CD14-positive monocyte (primary cell): ENCODE data around the gene ARRB1. TPM values are rescaled to one million over a fixed set of nuclear protein-coding genes. Genes with fewer than 3 reads are reported as not detected.

Source experiments
- DNase-seq, 3 donors: peaks; one replicate each; pipeline ENCODE4 v3.0.0-alpha.2; 2011 to 2022
- H2AFZ ChIP-seq: 2 replicates; pipeline ENCODE4 v1.6.0; 2012; ENCODE audit warnings: mild to moderate bottlenecking, low read depth, low read length, inconsistent platforms; ENCODE audit not compliant: insufficient read depth, poor library complexity, severe bottlenecking
- H3K27ac ChIP-seq, 2 donors: 1 replicate in 1 of 2; 2 replicates in 1 of 2; pipeline ENCODE4 v1.5.1; 2012 to 2013; ENCODE audit warnings: low read length in 2 of 2, control low read depth in 1 of 2, inconsistent platforms in 1 of 2, low read depth in 1 of 2, mild to moderate bottlenecking in 1 of 2
- H3K27me3 ChIP-seq, 2 donors: one replicate each; pipeline versions ENCODE4 v1.6.0 to v1.6.1; 2011 to 2013; ENCODE audit warnings: low read length in 2 of 2; ENCODE audit not compliant: control insufficient read depth in 2 of 2, insufficient read depth in 2 of 2
- H3K36me3 ChIP-seq, 2 donors: replicated peaks in 1 of 2; 1 replicate in 1 of 2; 2 replicates in 1 of 2; pipeline versions ENCODE4 v1.5.1 to v1.6.1; 2012 to 2013; ENCODE audit warnings: low read length in 2 of 2, control low read depth in 1 of 2, inconsistent platforms in 1 of 2, mild to moderate bottlenecking in 1 of 2; ENCODE audit not compliant: insufficient read depth in 2 of 2, control insufficient read depth in 1 of 2
- H3K4me1 ChIP-seq, 2 donors: 1 replicate in 1 of 2; 2 replicates in 1 of 2; pipeline versions ENCODE4 v1.5.1 to v1.6.1; 2012 to 2013; ENCODE audit warnings: low read length in 2 of 2, control low read depth in 1 of 2, inconsistent platforms in 1 of 2, mild to moderate bottlenecking in 1 of 2, moderate library complexity in 1 of 2; ENCODE audit not compliant: insufficient read depth in 2 of 2, control insufficient read depth in 1 of 2
- H3K4me2 ChIP-seq: replicated peaks from 2 replicates; pipeline ENCODE3; 2012; ENCODE audit warnings: low read length, moderate library complexity, mild to moderate bottlenecking; ENCODE audit not compliant: poor library complexity, severe bottlenecking; ENCODE audit errors: extremely low read depth
- H3K4me3 ChIP-seq, 3 experiments: fragments of 200-600 bp in 1 of 3; sonication (generic) in 1 of 3; replicated peaks in 1 of 3; 1 replicate in 2 of 3; 2 replicates in 1 of 3; pipeline ENCODE4 v1.5.1; 2011 to 2013; ENCODE audit warnings: low read length in 3 of 3, mild to moderate bottlenecking in 3 of 3, control low read depth in 2 of 3, low read depth in 2 of 3, inconsistent platforms in 1 of 3, moderate library complexity in 1 of 3
- H3K79me2 ChIP-seq: 2 replicates; pipeline ENCODE4 v1.6.0; 2012; ENCODE audit warnings: mild to moderate bottlenecking, control low read depth, inconsistent platforms, low read length, moderate library complexity; ENCODE audit not compliant: insufficient read depth
- H3K9ac ChIP-seq: 2 replicates; pipeline ENCODE4 v1.6.0; 2017; ENCODE audit warnings: low read length, mild to moderate bottlenecking; ENCODE audit not compliant: insufficient read depth, poor library complexity, severe bottlenecking
- H3K9me3 ChIP-seq, 2 donors: replicated peaks in 1 of 2; 1 replicate in 1 of 2; 2 replicates in 1 of 2; pipeline versions ENCODE4 v1.5.1 to v1.6.1; 2012 to 2013; ENCODE audit warnings: low read length in 2 of 2, control low read depth in 1 of 2; ENCODE audit not compliant: control insufficient read depth in 1 of 2, insufficient read depth in 1 of 2
- H4K20me1 ChIP-seq: 2 replicates; pipeline ENCODE4 v1.6.0; 2012; ENCODE audit warnings: mild to moderate bottlenecking, low read length, control low read depth, moderate library complexity; ENCODE audit not compliant: insufficient read depth
- H3K27ac Mint-ChIP-seq, 7 donors: one replicate each; pipeline ENCODE4 v1.8.0; 2020; ENCODE audit warnings: mild to moderate bottlenecking in 7 of 7, mixed read lengths in 7 of 7, moderate library complexity in 6 of 7, inconsistent platforms in 2 of 7
- H3K27me3 Mint-ChIP-seq, 3 donors: one replicate each; pipeline ENCODE4 v1.8.0; 2021 to 2022; ENCODE audit warnings: low read depth in 3 of 3, mild to moderate bottlenecking in 3 of 3, mixed read lengths in 3 of 3, moderate library complexity in 3 of 3, inconsistent platforms in 1 of 3
- H3K36me3 Mint-ChIP-seq, 2 donors: one replicate each; pipeline ENCODE4 v1.8.0; 2020; ENCODE audit warnings: mixed read lengths in 2 of 2, inconsistent platforms in 1 of 2, mild to moderate bottlenecking in 1 of 2
- H3K4me1 Mint-ChIP-seq: one replicate; pipeline ENCODE4 v1.8.0; 2020; ENCODE audit warnings: mild to moderate bottlenecking, mixed read lengths
- H3K4me3 Mint-ChIP-seq, 2 donors: one replicate each; pipeline ENCODE4 v1.8.0; 2020; ENCODE audit warnings: mild to moderate bottlenecking in 2 of 2, mixed read lengths in 2 of 2, moderate library complexity in 1 of 2
- H3K9me3 Mint-ChIP-seq, 7 donors: one replicate each; pipeline ENCODE4 v1.8.0; 2020 to 2022; ENCODE audit warnings: mixed read lengths in 7 of 7, mild to moderate bottlenecking in 6 of 7, moderate library complexity in 6 of 7, inconsistent platforms in 2 of 7
- WGBS: methylation state at CpG from one replicate; pipeline ENCODE4 v1.1.5; 2013; ENCODE audit warnings: missing lambda C conversion rate; ENCODE audit not compliant: insufficient coverage; 5-methylcytosine and 5-hydroxymethylcytosine counted together
- intact Hi-C, 2 donors: fragments of 100-400 bp; cut with micrococcal nuclease; formaldehyde crosslinking; loops; one replicate each; pipeline versions ENCODE4 v1.15.0 to v1.15.1; 2023
- polyA plus RNA-seq, 3 donors: library from polyadenylated mRNA; depleted of rRNA in 1 of 3; unstranded in 2 of 3; stranded (reverse) in 1 of 3; fragments of 300-500 nt in 2 of 3; fragments of >200 nt in 1 of 3; fragmentation: Illumina TruSeq in 2 of 3; gene quantifications; 1 replicate in 2 of 3; 2 replicates in 1 of 3; pipeline ENCODE4 v1.2.3, GENCODE V29; 2012 to 2021
- TF ChIP-seq, protein P1 (sequence below): fragments of 200-600 bp; IDR thresholded peaks from one replicate; pipeline ENCODE4 v1.8.0; 2022; ENCODE audit warnings: antibody characterized with exemption, mild to moderate bottlenecking

ARRB1 gene
- polyA plus RNA-seq, 3 donors, result 52.6 to 114 (median 66.5) TPM

DNA sequence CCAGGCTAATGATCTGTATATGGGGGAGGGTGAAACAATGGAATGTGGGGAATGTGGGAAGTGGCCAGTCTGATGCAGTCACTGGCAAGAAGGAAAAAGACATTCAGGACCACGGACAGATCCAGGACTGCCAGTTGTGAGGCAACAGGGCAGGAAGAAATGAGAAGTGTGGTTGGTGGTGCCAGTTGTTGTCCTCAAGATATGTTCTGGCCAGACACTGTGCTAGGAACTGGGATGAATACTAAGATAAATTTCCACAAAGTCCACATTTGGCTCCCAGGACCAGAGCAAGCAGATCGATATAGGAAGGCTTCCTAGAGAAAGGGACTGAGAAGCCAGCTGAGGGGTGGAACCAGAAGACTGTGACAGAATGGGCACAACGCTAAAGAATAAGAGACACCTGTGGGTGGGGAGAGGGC is 117.7 kb downstream of the ARRB1 start:
- Histone ChIP-seq H3K4me1 (no peaks in the 10 kb centered on the region), H3K27me3 (peaks cover 0 to 12% of the 10 kb centered on the region in 2 donors), H3K36me3 (no peaks in the 10 kb centered on the region), H3K4me3 (no peak overlapping the region), H3K9me3 (no peaks in the 10 kb centered on the region), H3K4me2 (no peak overlapping the region), H3K27ac (no peak overlapping the region), H2AFZ (no peak overlapping the region), H3K9ac (no peak overlapping the region), H3K79me2 (no peaks in the 10 kb centered on the region), H4K20me1 (no peaks in the 10 kb centered on the region)
- H3K4me3 Mint-ChIP-seq, result no peak overlapping the region
- H3K4me1 Mint-ChIP-seq, result no peaks in the 10 kb centered on the region
- peaks cover 0 to 3% (median 0%) of the 10 kb centered on the region in 7 donors for H3K9me3 Mint-ChIP-seq
- peak; percentile 12 to 16 (median 13) for DNase-seq
- H3K27me3 Mint-ChIP-seq, result peaks cover 15 to 31% (median 22%) of the 10 kb centered on the region in 3 donors
- TF ChIP-seq, protein P1, sequence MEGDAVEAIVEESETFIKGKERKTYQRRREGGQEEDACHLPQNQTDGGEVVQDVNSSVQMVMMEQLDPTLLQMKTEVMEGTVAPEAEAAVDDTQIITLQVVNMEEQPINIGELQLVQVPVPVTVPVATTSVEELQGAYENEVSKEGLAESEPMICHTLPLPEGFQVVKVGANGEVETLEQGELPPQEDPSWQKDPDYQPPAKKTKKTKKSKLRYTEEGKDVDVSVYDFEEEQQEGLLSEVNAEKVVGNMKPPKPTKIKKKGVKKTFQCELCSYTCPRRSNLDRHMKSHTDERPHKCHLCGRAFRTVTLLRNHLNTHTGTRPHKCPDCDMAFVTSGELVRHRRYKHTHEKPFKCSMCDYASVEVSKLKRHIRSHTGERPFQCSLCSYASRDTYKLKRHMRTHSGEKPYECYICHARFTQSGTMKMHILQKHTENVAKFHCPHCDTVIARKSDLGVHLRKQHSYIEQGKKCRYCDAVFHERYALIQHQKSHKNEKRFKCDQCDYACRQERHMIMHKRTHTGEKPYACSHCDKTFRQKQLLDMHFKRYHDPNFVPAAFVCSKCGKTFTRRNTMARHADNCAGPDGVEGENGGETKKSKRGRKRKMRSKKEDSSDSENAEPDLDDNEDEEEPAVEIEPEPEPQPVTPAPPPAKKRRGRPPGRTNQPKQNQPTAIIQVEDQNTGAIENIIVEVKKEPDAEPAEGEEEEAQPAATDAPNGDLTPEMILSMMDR, result no peak
- 41% methylated on average over 2 of the region's 3 CpGs for WGBS
- H3K36me3 Mint-ChIP-seq, result no peaks in the 10 kb centered on the region
- intact Hi-C loops, result no loop called here
- no peak overlapping the region for H3K27ac Mint-ChIP-seq

DNA sequence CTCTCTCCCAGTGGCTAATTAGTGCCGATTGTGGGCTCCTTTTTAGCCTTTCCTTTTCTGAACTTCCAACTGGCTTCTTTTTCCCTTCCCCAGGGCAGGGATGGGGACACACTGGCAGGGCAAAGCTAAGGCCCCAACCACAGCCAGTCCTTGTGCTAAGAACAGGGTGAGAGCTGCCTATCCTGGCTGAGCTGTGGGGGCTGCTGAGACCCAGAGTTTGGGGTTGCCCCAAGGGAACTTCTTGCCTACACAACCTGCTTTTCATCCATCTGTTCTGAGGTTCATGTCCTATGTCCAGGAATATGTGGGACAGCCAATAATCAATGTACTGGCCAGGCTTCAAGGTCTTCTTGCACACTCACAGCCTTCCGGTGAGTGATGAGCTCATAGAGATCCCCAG is 120.8 kb downstream of the ARRB1 start:
- no CpG with 5 or more reads among the region's 2 CpGs for WGBS
- no peak for DNase-seq
- Mint-ChIP-seq H3K36me3 (no peaks in the 10 kb centered on the region), H3K9me3 (peaks cover 0 to 3% (median 0%) of the 10 kb centered on the region in 7 donors), H3K4me3 (no peak overlapping the region), H3K4me1 (no peaks in the 10 kb centered on the region), H3K27ac (no peak overlapping the region), H3K27me3 (peaks cover 1 to 9% (median 4%) of the 10 kb centered on the region in 3 donors)
- Histone ChIP-seq H2AFZ (no peak overlapping the region), H3K9ac (no peak overlapping the region), H3K4me3 (no peak overlapping the region), H3K4me2 (no peak overlapping the region), H3K9me3 (no peaks in the 10 kb centered on the region), H4K20me1 (no peaks in the 10 kb centered on the region), H3K36me3 (no peaks in the 10 kb centered on the region), H3K27me3 (no peaks in the 10 kb centered on the region), H3K27ac (no peak overlapping the region), H3K4me1 (no peaks in the 10 kb centered on the region), H3K79me2 (no peaks in the 10 kb centered on the region)
- intact Hi-C loops, result no loop called here
- TF ChIP-seq, protein P1, result no peak
